HepG2 (cell line): ENCODE measurements around the gene KIAA0232. TPM values are rescaled to one million over a fixed set of nuclear protein-coding genes. Genes with fewer than 3 reads are reported as not detected.

ENCODE experiments used
- CC2D1A ChIP-seq: sonication (generic); formaldehyde crosslinking; IDR thresholded peaks from 2 replicates; pipeline ENCODE4 v1.8.1; 2023; ENCODE audit warnings: mild to moderate bottlenecking, missing genetic modification reagents
- EED ChIP-seq: sonication (generic); formaldehyde crosslinking; IDR thresholded peaks from 2 replicates; pipeline ENCODE4 v1.5.0; 2020; ENCODE audit warnings: mild to moderate bottlenecking, missing genetic modification reagents
- ELF3 ChIP-seq: IDR thresholded peaks from 2 replicates; pipeline ENCODE4 v1.6.1; 2016; ENCODE audit warnings: missing genetic modification reagents, missing compliant biosample characterization
- ELF4 ChIP-seq: sonication (generic); formaldehyde crosslinking; IDR thresholded peaks from 2 replicates; pipeline ENCODE4 v1.5.0; 2020; ENCODE audit warnings: missing genetic modification reagents, mild to moderate bottlenecking, moderate library complexity, borderline replicate concordance
- GLI4 ChIP-seq: sonication (generic); formaldehyde crosslinking; IDR thresholded peaks from 2 replicates; pipeline ENCODE4 v1.5.1; 2020; ENCODE audit warnings: missing genetic modification reagents, mild to moderate bottlenecking, moderate library complexity, borderline replicate concordance
- KAT8 ChIP-seq: IDR thresholded peaks from 2 replicates; pipeline ENCODE4 v1.6.1; 2016; ENCODE audit warnings: missing genetic modification reagents, missing compliant biosample characterization
- MZF1 ChIP-seq: sonication (generic); formaldehyde crosslinking; IDR thresholded peaks from 2 replicates; pipeline ENCODE4 v1.8.1; 2023; ENCODE audit warnings: mild to moderate bottlenecking, missing genetic modification reagents, borderline replicate concordance
- PHF8 ChIP-seq: sonication (generic); formaldehyde crosslinking; IDR thresholded peaks from 2 replicates; pipeline ENCODE4 v1.5.0; 2020; ENCODE audit warnings: missing genetic modification reagents
- RCOR2 ChIP-seq: IDR thresholded peaks from 2 replicates; pipeline ENCODE4 v1.6.1; 2016; ENCODE audit warnings: missing biosample characterization, missing genetic modification reagents
- RXRA ChIP-seq: sonication (generic); formaldehyde crosslinking; IDR thresholded peaks from 2 replicates; pipeline ENCODE4 v1.5.1; 2020; ENCODE audit warnings: missing genetic modification reagents
- SAFB2 ChIP-seq: sonication (generic); formaldehyde crosslinking; IDR thresholded peaks from 2 replicates; pipeline ENCODE4 v1.5.1; 2020; ENCODE audit warnings: missing genetic modification reagents, low read depth, mild to moderate bottlenecking, borderline replicate concordance
- SPEN ChIP-seq: sonication (generic); formaldehyde crosslinking; IDR thresholded peaks from 2 replicates; pipeline ENCODE4 v1.5.1; 2020; ENCODE audit warnings: low read depth, mild to moderate bottlenecking, missing genetic modification reagents
- TBX2 ChIP-seq: sonication (generic); formaldehyde crosslinking; IDR thresholded peaks from 2 replicates; pipeline ENCODE4 v1.5.0; 2020; ENCODE audit warnings: missing genetic modification reagents, mild to moderate bottlenecking, borderline replicate concordance
- TEAD3 ChIP-seq: optimal IDR thresholded peaks from 2 replicates; pipeline ENCODE3; 2016; ENCODE audit warnings: borderline replicate concordance
- TP53 ChIP-seq: sonication (generic); formaldehyde crosslinking; conservative IDR thresholded peaks from 2 replicates; pipeline ENCODE4 v1.4.0; 2020; ENCODE audit warnings: missing genetic modification reagents
- XRCC5 ChIP-seq: fragments of 200-400 bp; formaldehyde crosslinking; optimal IDR thresholded peaks from 2 replicates; pipeline ENCODE3; 2017; ENCODE audit warnings: mild to moderate bottlenecking, low read length
- ZFP36 ChIP-seq: fragments of 150-350 bp; IDR thresholded peaks from 2 replicates; pipeline ENCODE4 v1.6.1; 2018; ENCODE audit warnings: borderline replicate concordance, low read length, low read depth; ENCODE audit not compliant: partially characterized antibody
- ZNF235 ChIP-seq: sonication (generic); formaldehyde crosslinking; IDR thresholded peaks from 2 replicates; pipeline ENCODE4 v1.8.1; 2023; ENCODE audit warnings: mild to moderate bottlenecking, missing genetic modification reagents, borderline replicate concordance
- ZNF768 ChIP-seq: sonication (generic); formaldehyde crosslinking; IDR thresholded peaks from 2 replicates; pipeline ENCODE4 v1.4.0; 2020; ENCODE audit warnings: missing genetic modification reagents
- polyA plus RNA-seq, 8 experiments: library from polyadenylated mRNA; depleted of rRNA in 3 of 8; stranded (reverse) in 7 of 8; unstranded in 1 of 8; fragments of >200 nt; fragmentation: Illumina TruSeq in 4 of 8; extraction: Trizol in 4 of 8; gene quantifications; 2 replicates each; pipeline versions ENCODE4 v1.2.1 to v1.2.3, GENCODE V29; 2011 to 2016; ENCODE audit warnings: low read depth in 4 of 8, missing spikeins in 1 of 8, mixed read lengths in 1 of 8; ENCODE audit not compliant: insufficient read depth in 1 of 8
- total RNA-seq, 5 experiments: library from RNA; depleted of rRNA; stranded (reverse); fragments of >200 nt; fragmentation: Illumina TruSeq; extraction: Trizol; gene quantifications; 2 replicates each; pipeline ENCODE4 v1.2.3, GENCODE V29; 2016; ENCODE audit warnings: low read depth in 1 of 5
- TF ChIP-seq, protein P1 (sequence below): IDR thresholded peaks from 2 replicates; pipeline ENCODE4 v1.6.1; 2016; ENCODE audit warnings: missing genetic modification reagents, missing compliant biosample characterization
- TF ChIP-seq, protein P2 (sequence below): sonication (generic); formaldehyde crosslinking; IDR thresholded peaks from 2 replicates; pipeline ENCODE4 v1.8.1; 2023; ENCODE audit warnings: mild to moderate bottlenecking, moderate library complexity, missing genetic modification reagents
- TF ChIP-seq, protein P3 (sequence below): IDR thresholded peaks from 2 replicates; pipeline ENCODE4 v1.4.0; 2020; ENCODE audit warnings: mild to moderate bottlenecking, missing genetic modification reagents
- TF ChIP-seq, protein P4 (sequence below): sonication (generic); formaldehyde crosslinking; IDR thresholded peaks from 2 replicates; pipeline ENCODE4 v1.4.0; 2020; ENCODE audit warnings: missing genetic modification reagents, mild to moderate bottlenecking, borderline replicate concordance

KIAA0232 gene
- total and polyA plus RNA-seq, 2 of the 13 experiments (the other 11 are each of a cell fraction or from before 2014, with no cell fraction given) = 7.8 to 17.1 TPM

DNA sequence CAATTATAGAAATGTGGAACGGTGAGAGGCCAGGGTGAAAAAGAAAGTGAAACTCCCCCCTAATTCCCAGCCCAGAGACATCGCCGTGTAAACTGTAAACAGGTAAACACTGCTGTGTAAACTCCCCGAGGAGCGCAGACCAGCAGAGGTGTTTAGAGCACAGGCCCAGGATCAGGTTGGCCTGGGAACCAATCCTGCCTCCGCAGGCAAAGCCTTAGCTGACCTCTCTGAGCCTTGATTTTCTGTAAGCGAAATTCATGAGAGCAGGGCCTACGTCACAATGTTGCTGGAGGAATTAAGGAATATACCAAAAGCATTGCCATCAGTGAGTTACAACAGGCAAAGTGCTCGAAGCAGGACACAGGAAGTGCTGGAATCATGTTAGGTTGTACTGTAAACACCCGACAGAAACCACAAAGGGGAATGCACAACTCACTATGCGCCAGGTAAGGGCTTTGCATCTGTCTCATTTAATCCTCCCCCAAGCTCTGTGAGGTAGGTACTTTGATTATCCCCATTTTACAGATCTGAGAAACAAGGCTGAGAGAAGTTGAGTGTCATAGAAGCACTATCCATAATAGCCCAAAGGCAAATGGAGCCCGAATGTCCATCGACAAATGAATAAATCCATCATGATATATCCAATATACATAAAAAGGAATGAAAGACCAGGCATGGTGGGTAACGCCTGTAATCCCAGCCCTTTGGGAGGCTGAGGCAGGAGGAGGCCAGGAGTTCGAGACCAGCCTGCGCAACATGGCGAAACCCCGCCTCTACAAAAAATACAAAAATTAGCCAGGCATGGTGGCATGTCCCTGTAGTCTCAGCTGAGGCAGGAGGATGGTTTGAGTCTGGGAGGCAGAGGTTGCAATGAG lies 30.7 kb upstream of the KIAA0232 start (continued):
- TF ChIP-seq, protein P1, sequence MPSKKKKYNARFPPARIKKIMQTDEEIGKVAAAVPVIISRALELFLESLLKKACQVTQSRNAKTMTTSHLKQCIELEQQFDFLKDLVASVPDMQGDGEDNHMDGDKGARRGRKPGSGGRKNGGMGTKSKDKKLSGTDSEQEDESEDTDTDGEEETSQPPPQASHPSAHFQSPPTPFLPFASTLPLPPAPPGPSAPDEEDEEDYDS (CRISPR knock-in tag) = no peak
- TF ChIP-seq CC2D1A (CRISPR knock-in tag) (no peak), ZNF768 (CRISPR knock-in tag) (0 out of 2 replicates have a peak, but pooled peaks have one; percentile 41), RXRA (CRISPR knock-in tag) (peak; percentile 25; the same call in 1 of the 2 replicates), RCOR2 (peak; percentile 21; the same call in 1 of the 2 replicates), ZNF235 (CRISPR knock-in tag) (no peak), EED (CRISPR knock-in tag) (no peak), XRCC5 (no peak), ELF4 (CRISPR knock-in tag) (peak; percentile 38; the same call in 1 of the 2 replicates), SPEN (CRISPR knock-in tag) (peak; percentile 49; the same call in 1 of the 2 replicates), TP53 (CRISPR knock-in tag) (no peak), PHF8 (0 out of 2 replicates have a peak, but pooled peaks have one; percentile 5), GLI4 (CRISPR knock-in tag) (peak; percentile 54; the same call in 1 of the 2 replicates), TBX2 (CRISPR knock-in tag) (peak; percentile 36; the same call in 1 of the 2 replicates), TEAD3 (CRISPR knock-in tag) (peak; percentile 27), ELF3 (CRISPR knock-in tag) (no peak; the same call in 1 of the 2 replicates), ZFP36 (no peak), KAT8 (CRISPR knock-in tag) (peak; percentile 22; the same call in 1 of the 2 replicates), MZF1 (no peak), SAFB2 (CRISPR knock-in tag) (no peak)
- TF ChIP-seq, protein P2, sequence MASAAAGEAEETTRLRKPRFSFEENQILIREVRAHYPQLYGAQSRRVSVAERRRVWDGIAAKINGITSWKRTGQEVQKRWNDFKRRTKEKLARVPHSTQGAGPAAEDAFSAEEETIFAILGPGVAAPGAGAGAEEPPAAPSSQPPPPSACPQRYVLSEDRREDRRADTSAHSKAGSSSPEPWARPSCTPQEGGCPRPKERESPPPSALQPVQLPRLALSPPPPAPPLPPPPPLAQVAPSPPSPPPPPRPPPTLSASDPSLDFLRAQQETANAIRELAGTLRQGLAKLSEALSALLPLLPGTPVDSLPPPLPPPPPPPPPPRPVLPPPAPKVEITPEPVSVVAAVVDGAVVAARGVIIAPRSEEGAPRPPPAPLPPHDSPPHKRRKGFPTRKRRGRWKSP (CRISPR knock-in tag) = 0 out of 2 replicates have a peak, but pooled peaks have one; percentile 22
- TF ChIP-seq, protein P3, sequence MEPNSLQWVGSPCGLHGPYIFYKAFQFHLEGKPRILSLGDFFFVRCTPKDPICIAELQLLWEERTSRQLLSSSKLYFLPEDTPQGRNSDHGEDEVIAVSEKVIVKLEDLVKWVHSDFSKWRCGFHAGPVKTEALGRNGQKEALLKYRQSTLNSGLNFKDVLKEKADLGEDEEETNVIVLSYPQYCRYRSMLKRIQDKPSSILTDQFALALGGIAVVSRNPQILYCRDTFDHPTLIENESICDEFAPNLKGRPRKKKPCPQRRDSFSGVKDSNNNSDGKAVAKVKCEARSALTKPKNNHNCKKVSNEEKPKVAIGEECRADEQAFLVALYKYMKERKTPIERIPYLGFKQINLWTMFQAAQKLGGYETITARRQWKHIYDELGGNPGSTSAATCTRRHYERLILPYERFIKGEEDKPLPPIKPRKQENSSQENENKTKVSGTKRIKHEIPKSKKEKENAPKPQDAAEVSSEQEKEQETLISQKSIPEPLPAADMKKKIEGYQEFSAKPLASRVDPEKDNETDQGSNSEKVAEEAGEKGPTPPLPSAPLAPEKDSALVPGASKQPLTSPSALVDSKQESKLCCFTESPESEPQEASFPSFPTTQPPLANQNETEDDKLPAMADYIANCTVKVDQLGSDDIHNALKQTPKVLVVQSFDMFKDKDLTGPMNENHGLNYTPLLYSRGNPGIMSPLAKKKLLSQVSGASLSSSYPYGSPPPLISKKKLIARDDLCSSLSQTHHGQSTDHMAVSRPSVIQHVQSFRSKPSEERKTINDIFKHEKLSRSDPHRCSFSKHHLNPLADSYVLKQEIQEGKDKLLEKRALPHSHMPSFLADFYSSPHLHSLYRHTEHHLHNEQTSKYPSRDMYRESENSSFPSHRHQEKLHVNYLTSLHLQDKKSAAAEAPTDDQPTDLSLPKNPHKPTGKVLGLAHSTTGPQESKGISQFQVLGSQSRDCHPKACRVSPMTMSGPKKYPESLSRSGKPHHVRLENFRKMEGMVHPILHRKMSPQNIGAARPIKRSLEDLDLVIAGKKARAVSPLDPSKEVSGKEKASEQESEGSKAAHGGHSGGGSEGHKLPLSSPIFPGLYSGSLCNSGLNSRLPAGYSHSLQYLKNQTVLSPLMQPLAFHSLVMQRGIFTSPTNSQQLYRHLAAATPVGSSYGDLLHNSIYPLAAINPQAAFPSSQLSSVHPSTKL (CRISPR knock-in tag) = 0 out of 2 replicates have a peak, but pooled peaks have one; percentile 32
- TF ChIP-seq, protein P4, sequence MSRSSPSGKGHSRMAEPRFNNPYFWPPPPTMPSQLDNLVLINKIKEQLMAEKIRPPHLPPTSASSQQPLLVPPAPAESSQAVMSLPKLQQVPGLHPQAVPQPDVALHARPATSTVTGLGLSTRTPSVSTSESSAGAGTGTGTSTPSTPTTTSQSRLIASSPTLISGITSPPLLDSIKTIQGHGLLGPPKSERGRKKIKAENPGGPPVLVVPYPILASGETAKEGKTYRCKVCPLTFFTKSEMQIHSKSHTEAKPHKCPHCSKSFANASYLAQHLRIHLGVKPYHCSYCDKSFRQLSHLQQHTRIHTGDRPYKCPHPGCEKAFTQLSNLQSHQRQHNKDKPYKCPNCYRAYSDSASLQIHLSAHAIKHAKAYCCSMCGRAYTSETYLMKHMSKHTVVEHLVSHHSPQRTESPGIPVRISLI (CRISPR knock-in tag) = no peak
